GM19452 (cell line): Measurements from ENCODE around the gene CCDC33.

Experiments
- ATAC-seq: cut with Tn5 transposase; IDR thresholded peaks from one replicate; pipeline ENCODE4 v1.9.1; 2021; ENCODE audit not compliant: unreplicated experiment

Gene CCDC33

DNA sequence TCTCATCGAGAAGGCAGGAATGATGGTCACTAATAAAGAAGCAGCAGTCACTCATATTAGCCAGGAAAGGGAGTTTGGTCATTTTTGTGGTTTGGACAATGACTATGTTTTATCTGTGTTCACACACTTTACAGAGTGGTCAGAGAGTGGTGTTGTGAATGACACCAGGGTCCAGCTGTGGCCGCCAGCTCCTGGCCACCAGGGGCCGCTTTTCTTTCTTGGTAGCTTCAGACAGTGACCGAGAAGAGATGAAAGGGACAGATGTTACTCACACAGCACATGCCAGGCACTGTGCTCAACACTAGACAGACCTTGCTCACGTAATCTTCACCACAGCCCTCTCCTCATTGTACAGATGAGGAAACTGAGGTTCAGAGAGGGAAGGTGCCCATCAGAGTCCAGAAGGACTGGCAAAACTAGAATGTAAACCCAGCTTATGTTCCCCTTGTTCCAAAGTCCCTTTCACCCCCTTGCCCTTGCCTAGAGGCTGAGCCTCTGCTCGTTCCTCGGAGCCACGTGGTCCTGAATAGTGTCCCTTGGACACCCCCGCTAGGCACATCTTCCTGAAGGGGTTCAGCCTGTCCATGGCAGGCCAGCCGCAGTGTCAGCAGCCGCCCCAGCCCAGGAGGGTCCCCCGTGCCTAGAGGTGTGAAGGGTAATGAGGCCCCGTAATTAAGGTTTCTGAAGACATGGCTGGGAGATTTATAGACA, 75.8 kb downstream of the CCDC33 start:
- ATAC-seq: no peak

DNA sequence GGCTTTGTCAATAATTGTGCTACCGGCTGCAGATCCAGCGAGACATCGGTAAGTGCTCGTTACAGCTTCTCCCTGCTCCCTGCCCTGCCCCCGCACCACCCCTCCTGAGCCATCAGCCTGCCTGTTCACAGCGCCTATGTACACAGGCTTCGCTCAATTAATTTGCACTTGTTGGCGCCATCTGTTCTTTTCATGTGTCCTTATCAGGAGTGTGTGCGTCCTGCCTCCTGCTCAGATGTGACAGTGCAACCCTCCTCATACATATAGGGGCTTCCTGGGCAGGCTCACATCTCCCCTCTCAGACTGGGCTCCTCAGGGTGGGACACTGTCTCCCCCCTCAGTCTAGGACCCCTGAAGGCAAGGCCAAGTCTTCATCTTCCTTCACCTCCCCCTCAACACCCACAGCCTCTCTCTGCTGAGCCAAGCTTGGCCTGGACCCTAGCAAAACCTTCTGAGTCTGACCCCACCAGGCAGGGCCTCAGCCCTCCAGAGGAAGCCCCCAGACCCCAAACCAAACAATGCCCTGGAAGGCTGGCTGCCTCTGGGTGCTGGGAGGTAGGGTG, 76.4 kb downstream of the CCDC33 start:
- ATAC-seq: no peak

DNA sequence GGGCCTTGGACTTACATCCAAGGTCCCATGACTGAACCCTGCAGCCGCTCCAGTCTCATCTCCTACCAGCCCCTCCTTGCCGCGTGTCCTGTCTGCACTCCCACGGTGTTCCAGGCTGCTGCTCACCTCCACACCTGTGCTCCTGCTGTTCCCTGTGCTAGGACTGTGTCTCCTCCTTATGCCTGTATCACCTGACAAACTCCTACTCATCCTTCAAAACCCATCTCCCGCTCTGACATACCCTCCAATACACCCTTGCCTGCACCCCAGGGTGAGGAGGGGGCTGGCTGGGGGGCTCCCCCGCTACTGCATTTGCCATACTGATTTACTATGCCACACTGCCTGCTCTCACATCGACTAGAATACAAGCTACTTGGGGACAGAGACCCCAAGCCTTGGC, 77.8 kb downstream of the CCDC33 start:
- ATAC-seq: no peak

DNA sequence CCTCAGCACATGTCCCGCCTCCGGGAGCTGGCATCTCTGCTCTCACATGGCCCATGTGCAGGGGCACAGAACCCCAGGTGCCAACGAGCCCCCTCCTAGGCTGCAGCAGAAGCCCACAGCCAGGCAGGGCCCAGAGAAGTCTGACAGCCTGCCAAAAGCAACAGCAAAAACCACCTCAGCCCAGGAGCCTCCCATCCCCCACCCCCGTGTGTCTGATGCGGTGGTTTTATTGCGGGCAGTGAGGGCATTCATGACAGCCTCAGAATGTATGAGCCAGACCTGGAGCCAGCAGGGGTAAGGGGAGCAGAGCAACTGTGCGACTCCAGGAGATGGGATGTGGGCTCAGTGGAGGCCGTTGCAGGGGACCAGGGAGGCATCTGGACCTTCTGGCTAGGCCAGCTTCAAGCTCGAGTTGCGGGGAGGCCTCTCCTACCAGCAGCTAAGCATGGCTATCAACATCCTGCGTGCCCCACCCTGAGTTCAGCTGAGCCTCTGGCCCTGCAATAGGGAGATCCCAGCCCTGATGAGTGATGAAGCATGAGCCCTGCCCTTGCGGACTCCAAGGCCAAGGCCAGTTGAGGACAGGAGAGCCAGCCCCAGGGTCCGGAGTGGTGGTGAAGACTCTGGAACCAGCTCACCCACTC, 78.8 kb downstream of the CCDC33 start:
- ATAC-seq: no peak

DNA sequence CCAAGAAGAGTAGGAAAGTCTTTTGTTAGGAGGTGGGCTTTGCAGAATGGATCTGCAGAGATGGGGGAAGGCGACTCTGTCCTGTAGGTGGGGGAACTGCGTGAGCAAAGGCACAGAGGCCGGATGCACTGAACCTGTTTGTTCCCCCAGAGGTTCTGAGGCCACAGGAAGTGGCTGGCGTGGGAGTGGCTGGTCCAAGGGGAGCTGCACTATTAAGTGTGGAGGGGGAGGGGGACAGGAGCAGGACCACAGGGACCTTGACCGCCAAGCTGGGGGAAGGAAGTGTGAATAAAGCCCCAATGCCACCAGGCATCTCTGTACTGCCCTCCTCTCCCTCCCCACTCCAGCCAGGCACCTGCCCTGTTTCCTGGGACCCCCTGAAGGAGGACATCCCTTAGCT, 79.5 kb downstream of the CCDC33 start:
- ATAC-seq: peak; percentile 59

DNA sequence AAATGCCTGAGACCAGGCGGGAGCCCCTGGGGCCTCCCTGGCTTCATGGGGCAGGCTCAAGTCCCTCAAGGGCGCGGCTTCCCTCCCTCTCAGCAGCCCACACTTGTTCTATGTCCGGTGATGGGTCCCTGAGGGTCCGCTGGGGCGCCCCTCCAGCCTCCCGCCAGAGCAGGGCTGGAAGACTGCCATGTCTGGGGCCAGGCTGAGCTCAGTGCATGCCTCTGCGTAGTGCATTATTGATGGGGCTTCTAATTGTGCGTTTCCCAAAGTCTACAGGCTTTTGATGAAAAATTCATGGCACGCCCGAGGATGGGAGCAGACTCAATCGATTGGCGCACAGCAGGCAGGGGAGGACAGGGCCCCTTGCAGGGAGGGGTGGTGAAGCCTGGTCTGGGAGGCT, 80.0 kb downstream of the CCDC33 start:
- ATAC-seq: no peak

DNA sequence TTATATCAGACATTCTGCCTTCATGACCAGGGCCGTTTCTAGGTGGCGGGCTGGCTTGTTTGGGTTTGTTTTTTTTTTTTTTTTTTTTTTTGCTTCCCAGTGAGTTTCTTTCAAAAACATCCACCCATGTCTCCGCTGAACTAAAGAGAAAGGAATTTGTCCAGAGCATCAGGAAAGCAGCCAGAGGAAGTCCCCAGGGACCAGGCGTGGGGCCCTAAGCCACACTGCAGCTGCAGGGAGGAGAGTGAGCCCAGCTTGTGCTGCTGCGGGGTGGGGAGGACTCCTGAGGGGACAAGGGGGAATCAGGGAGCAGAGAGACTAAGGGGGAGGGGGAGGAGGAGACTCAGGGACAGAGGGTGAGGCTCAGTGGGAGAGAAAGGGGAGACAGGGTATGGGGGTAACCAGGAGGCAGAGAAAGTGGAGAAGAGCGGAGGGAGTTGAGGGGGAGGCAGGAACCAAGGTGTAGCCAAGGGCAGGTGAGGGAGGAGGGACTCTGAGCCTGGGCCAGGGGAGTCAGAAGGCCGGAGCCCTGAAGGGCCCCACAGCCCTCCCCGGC, 81.8 kb downstream of the CCDC33 start:
- ATAC-seq: no peak

DNA sequence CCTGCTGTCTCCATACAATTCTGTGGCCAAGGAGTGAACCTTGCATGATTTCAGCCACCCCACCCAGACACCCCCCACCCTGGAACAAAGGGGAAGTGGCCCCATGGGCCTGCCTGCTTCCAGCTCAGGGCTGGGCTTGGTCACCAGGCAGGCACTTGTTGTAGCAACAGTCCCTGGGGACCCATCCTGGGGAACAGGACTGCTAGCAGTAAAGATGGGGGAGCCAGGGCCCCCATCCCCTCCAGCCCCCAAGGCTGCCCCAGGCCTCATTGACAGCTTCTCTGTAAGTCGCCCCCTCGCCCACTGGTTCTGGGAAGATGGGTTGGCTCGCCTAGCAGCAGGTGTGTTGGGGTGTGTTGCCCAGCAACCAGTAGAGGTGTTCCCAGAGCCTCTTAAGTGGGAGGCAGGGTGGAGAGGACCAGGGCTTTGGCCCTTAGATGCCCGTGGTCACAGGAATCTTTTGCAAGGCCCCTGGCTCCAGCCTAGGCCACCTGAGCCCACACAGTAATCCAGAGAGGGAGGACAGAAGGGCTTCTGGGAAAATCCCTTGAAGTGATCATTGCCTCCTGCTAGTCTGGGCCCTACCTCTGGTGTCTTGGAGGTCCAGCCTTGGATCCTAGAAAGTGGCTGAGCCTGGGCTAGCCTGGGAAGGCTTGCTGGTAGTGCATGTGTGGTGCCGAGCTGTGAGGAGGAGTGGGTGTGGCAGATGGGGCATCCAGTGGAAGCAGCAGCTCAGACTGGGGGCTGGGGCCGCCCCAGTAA, 82.4 kb downstream of the CCDC33 start:
- no peak for ATAC-seq

DNA sequence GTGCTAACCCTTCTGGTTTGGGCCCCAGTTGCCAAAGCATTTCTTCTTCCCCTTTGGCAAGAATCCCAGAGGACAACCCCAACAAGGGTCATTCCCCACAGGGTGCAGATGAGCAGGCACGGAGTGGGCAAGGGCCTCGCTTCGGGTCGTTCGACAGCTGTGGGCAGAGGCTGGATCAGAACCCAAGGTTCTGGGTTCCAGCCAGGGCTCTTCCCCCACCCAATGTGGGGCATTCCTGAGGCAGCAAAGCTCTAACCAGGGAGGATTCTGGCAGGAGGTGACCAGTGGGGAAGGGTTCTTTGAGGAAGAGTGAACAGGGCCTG, 83.0 kb downstream of the CCDC33 start:
- ATAC-seq: no peak

DNA sequence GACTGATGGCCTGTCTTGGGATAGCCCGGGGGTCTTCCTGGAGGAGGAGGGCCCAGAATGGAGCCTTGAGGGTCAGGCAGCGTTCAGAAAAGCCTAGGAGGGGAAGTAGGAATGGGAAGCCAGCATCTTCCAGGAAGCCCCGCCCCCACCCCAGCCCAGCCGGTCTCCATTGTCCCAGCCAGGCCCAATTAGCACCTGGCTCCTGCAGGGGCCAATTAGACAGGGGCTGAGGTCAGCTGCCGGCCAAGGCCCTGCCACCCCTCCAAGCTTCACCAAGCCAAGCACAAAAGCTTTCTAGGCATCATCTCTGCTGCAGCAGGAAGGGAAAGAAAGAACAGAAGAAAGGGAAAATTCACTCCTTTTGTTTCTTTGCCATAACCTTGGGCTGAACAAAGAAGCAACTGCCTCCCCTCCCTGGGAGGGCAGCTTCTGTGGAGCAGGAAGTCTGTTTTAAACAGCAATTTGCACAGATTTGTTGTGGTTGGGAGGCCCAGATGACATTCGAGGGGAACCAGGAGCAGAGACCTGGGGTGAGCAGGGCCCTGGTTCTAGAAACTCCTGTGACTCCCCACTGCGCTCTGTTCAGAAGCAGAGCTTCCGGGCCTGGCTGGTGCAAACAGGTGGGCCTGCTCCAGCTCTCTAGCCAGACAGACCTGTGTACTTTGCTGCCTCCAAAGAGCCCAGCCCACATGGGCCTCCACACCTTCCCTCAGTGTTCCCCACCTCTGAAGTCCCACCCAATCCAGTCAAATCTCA, 83.6 kb downstream of the CCDC33 start:
- ATAC-seq: no peak

DNA sequence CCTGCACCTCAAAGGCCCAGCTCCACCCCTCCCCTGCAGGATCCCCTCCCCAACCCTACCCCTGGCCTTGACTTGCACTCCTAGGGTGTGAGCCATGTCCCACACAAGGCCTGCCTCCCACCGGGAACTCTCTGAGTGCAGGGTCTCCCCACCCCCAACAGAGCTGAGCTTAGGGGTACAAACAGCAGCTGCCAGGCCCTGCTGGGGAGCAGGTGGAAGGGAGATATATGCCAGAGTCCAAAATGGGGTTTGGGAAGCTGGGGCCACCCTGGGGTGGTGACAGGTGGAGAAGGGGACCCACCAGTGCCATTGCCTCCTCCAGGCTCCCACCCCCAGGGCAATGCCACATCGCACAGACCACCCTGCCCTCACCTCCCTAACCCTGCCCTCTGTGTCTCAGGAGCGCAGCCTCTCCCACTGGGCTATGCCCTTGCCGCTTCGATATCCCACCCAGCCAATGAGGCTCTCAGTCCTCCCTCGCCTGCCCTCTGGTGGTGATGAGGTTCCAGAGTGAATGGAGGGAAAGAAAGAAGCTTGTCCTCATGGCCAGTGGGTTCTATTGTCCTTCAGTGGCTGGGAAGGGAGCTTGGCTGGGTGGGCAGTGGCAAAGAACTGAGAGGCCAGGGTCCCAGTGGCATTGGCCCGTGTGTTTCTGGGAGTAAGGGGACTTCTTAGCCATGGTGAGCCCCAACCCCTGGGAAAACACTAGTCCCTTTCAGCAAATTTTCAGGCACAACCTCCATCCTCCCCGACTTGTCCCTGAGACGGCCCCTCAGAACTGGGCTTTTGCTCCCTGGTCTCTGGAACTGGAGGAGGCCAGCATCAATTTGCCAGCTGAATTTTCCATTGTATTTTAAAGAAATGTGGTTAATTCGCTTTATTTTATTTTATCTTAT, 84.5 kb downstream of the CCDC33 start:
- ATAC-seq: no peak

DNA sequence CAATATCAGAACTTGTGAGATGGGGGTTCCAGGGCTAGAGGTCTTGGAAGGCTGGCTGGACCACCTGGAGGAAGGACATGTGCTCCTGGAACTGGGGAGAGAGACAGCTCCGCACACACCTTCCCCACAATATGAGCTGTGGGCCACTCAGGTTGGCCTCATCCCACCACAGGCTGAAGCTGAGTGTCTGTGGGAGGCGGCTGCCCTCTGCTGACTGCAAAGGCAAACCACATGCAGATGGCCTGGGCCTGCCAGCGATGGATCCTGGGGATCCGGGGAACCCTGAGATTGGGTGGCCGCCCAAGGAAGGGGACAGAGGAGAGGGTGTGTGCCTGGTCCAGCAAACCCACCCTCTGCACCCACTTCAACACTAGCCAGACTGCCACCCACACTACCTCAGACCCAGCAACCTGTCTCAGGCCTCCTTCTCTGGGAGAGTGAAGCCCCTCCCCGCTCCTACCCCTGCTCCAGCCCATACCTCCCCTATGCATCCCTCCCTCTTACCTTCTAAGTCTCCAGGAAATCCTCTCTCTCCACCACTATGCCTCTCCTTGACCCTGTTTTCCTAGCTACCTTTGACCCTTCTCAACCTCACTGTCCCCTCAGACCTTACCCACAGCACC, 86.5 kb downstream of the CCDC33 start:
- ATAC-seq: no peak

DNA sequence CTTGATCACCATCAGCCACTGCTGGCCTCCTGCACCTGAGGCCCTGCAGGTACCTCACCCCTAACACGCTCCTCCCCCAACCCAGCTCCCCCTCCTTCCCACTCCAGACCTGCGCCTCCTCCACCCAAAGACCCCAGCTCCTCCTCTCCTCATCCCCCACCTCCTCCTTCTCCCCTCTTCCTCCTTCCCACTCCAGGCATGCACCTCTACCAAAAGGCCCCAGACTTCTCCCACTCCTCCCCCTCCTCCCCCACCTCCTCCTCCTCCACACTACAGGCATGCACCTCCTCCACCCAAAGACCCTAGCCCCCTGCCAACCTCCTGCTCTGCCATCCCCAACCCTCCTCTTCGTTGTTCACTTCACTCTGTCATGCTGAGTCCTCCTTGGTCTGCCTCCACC, 88.6 kb downstream of the CCDC33 start:
- ATAC-seq: no peak

DNA sequence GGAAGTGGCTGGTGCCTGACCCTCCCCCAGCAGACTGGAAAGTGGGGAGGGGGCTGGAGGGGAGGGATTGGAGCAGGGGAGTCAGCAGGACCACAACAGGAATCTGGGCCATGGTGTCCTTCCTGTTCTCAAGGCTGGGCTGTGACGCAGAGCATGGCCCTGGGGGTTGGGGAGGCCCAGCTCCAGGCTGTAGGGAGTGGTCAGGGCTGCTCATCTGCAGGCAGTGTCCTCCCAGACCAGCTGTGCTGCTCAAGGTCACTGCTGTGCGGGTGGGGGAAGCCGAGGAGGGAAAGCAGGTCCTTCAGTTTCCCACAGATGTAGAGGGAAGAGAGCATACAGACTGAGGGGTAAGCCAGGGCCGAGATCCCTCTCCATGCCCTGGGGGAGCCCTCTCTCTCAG, 90.6 kb downstream of the CCDC33 start:
- no peak for ATAC-seq

DNA sequence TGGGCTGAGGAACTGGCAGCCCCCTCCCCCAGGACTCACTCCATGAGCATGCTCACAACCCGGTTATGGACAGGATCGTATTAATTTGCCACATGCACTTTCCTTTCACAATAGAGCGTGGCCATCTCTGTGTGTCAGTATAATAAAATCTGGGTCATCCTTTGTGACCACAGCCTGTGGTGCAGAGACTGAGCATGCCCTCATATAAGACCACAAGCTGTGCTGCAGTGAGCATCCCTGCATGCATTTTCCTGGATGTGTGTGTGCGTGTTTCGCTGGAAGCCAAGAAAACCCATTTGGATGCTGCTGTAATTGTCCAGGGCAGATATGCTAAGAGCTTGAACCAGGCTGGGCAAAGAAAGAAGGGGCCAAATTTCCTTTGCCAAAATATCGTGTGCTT, 91.6 kb downstream of the CCDC33 start:
- ATAC-seq: no peak

DNA sequence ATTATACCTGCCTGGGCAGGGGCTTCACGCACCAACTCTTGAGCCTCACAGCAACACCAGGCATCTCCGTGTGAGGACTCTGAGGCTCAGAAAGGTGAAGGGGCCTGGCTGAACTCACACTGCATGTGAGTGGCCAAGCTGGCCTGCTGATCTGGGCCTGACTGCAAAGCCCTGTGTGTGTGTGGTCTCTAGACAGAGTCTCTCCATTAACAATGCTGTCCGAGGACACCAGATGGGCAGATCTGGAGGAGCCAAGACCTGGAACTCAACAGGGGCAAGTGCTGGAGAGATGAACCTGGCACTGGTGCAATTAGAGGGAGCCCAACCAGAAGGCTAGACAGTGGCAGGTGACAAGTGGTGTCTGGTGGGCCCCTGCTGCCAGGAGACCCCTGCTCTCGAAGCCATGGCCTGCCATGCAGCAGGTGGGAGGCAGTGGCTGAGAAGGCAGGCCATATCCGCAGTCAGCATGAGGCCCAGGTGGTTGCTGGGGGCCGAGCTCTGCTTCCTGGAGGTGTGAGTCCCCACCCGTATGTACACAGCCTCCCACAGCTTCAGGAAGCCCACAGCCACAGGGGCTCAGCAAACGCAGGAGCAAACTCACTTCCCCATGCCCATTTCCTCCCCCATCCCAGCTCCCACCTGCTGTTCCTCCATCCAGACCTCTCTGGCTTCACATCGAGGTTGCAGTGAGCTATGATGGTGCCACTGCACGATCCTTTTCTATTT, 92.4 kb downstream of the CCDC33 start:
- ATAC-seq: no peak

DNA sequence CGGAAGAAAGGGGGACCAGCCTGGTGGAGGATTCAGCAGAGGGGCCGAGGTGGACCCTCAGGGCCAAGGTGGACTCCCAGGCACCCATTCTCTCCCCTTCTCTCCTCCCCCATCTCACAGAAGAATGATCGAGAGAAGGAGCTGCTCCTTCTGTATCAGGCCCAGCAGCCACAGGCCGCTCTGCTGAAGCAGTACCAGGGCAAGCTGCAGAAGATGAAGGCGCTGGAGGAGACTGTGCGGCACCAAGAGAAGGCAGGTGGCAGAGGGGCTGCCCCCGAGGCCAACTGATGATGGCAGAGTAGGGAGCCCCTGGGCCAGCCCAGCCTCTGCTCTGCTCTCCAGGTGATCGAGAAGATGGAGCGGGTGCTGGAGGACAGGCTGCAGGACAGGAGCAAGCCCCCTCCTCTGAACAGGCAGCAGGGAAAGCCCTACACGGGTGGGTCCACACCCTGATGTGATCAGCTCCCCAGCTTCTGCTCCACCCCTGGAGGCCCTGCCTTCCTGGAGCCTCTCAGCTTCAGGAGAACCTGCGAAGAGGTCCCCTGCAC, 94.8 kb downstream of the CCDC33 start:
- no peak for ATAC-seq

DNA sequence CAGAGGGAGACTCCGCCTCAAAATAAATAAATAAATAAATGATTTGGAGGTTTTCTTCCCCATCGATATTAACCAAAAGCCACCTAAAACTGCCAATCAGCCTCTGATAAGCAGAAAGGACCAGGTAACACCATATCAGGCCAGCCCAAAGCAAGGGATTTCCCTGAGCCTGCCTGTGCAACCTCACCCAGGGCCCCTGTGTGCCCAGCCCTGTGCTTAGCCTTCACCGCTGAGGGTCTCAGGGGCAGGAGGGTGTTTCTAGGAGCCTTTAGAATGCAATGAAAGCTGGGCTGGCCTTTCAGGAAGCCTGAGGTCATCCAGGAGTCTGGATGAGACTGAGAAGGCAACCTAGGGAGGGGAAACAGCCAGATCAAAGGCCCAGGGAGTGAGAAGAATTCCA, 95.9 kb downstream of the CCDC33 start:
- ATAC-seq: no peak

DNA sequence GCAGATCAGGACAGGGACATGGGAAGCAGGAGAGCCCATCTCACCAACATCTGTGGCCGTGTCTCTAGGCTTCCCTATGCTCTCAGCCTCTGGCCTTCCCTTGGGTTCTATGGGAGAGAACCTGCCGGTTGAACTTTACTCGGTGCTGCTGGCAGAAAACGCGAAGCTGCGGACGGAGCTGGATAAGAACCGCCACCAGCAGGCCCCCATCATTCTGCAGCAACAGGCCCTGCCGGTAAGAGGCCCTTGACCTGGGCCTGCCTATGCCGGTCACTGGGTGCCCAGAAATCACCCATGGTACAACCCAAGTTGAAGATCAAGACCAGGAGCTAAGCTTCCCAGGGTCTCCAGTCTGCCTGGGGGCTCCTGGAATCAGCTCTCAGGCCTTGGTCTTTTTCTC, 96.5 kb downstream of the CCDC33 start:
- ATAC-seq: no peak
